IMR-90 (cell line): ENCODE measurements around the gene ADGRF3. TPM values are rescaled to one million over a fixed set of nuclear protein-coding genes. Genes with fewer than 3 reads are reported as not detected.

Experiments used
- ATAC-seq: fragments of 200-7000 bp; cut with Tn5 transposase; 2 replicates; pipeline ENCODE4 v1.9.1; 2020; ENCODE audit warnings: low read depth, mild to moderate bottlenecking, moderate library complexity
- BruUV-seq: library from RNA; stranded (reverse); fragments of 400-500 nt; replicated peaks from 2 replicates; lab custom pipeline; 2021; lab: Mats Ljungman, UMichigan
- CTCF ChIA-PET: fragments of 300-600 bp; formaldehyde crosslinking; extraction: SDS; loops from one replicate; lab custom pipeline; 2021; ENCODE audit warnings: antibody characterized with exemption; lab: Yijun Ruan, JAX
- POLR2A ChIA-PET: fragments of 300-600 bp; sonication (Branson Sonifier 250); formaldehyde crosslinking; loops from one replicate; lab custom pipeline; 2022; ENCODE audit warnings: antibody characterized with exemption; ENCODE audit not compliant: unreplicated experiment; lab: Charles Lee
- DNase-seq: peaks from one replicate; pipeline ENCODE4 v3.0.0; 2013
- H2AFZ ChIP-seq: replicated peaks from 2 replicates; pipeline ENCODE3; 2013; ENCODE audit warnings: low read length, mild to moderate bottlenecking; ENCODE audit not compliant: poor library complexity
- H2AK5ac ChIP-seq: 2 replicates; pipeline ENCODE4 v1.6.1; 2013; ENCODE audit warnings: low read depth, low read length, inconsistent platforms
- H2AK9ac ChIP-seq: replicated peaks from 2 replicates; pipeline ENCODE3; 2013; ENCODE audit warnings: mild to moderate bottlenecking, low read depth, low read length, moderate library complexity; ENCODE audit not compliant: poor library complexity
- H2BK120ac ChIP-seq: 2 replicates; pipeline ENCODE4 v1.6.1; 2013; ENCODE audit warnings: low read depth, low read length, inconsistent platforms
- H2BK15ac ChIP-seq: 3 replicates; pipeline ENCODE4 v1.6.1; 2013; ENCODE audit warnings: low read depth, low read length, inconsistent platforms
- H2BK20ac ChIP-seq: 2 replicates; pipeline ENCODE4 v1.6.1; 2013; ENCODE audit warnings: low read depth, mild to moderate bottlenecking, inconsistent platforms, low read length, moderate library complexity
- H2BK5ac ChIP-seq: 2 replicates; pipeline ENCODE4 v1.6.1; 2013; ENCODE audit warnings: mild to moderate bottlenecking, low read depth, low read length, inconsistent platforms; ENCODE audit not compliant: poor library complexity, severe bottlenecking
- H3K14ac ChIP-seq: replicated peaks from 2 replicates; pipeline ENCODE4 v1.6.1; 2013; ENCODE audit warnings: low read depth, low read length, inconsistent platforms
- H3K18ac ChIP-seq: 2 replicates; pipeline ENCODE4 v1.6.1; 2013; ENCODE audit warnings: low read depth, low read length, control low read depth
- H3K23ac ChIP-seq: 2 replicates; pipeline ENCODE4 v1.6.1; 2013; ENCODE audit warnings: low read depth, low read length, inconsistent platforms
- H3K27ac ChIP-seq: 2 replicates; pipeline ENCODE4 v1.5.1; 2013; ENCODE audit warnings: mild to moderate bottlenecking, control low read depth, low read length; ENCODE audit not compliant: insufficient read depth
- H3K27me3 ChIP-seq: 2 replicates; pipeline ENCODE4 v1.6.1; 2013; ENCODE audit warnings: low read length; ENCODE audit not compliant: control insufficient read depth, insufficient read depth
- H3K36me3 ChIP-seq: 2 replicates; pipeline ENCODE4 v1.6.1; 2013; ENCODE audit warnings: low read length, mixed read lengths; ENCODE audit not compliant: control insufficient read depth, insufficient read depth
- H3K4ac ChIP-seq: 2 replicates; pipeline ENCODE4 v1.6.1; 2013; ENCODE audit warnings: low read depth, low read length, inconsistent platforms
- H3K4me1 ChIP-seq: 2 replicates; pipeline ENCODE4 v1.6.1; 2013; ENCODE audit warnings: low read length, mixed read lengths; ENCODE audit not compliant: control insufficient read depth, insufficient read depth
- H3K4me2 ChIP-seq: 2 replicates; pipeline ENCODE4 v1.6.1; 2013; ENCODE audit warnings: low read depth, mild to moderate bottlenecking, control low read depth, low read length, moderate library complexity
- H3K4me3 ChIP-seq: 2 replicates; pipeline ENCODE4 v1.5.1; 2013; ENCODE audit warnings: low read depth, mild to moderate bottlenecking, control low read depth, low read length, moderate library complexity; ENCODE audit not compliant: insufficient read depth
- H3K56ac ChIP-seq: 2 replicates; pipeline ENCODE4 v1.6.1; 2013; ENCODE audit warnings: low read length, inconsistent platforms; ENCODE audit not compliant: insufficient read depth; ENCODE audit errors: extremely low read depth
- H3K79me1 ChIP-seq, 2 experiments: 2 replicates each; pipeline ENCODE4 v1.6.1; 2013; ENCODE audit warnings: low read length in 2 of 2, inconsistent platforms in 1 of 2, low read depth in 1 of 2
- H3K9ac ChIP-seq: 2 replicates; pipeline ENCODE4 v1.6.1; 2013; ENCODE audit warnings: low read depth, low read length, control low read depth
- H3K9me1 ChIP-seq: 2 replicates; pipeline ENCODE4 v1.6.1; 2013; ENCODE audit warnings: low read length, inconsistent platforms; ENCODE audit not compliant: insufficient read depth
- H3K9me3 ChIP-seq: 2 replicates; pipeline ENCODE4 v1.6.1; 2013; ENCODE audit warnings: low read length; ENCODE audit not compliant: control insufficient read depth, insufficient read depth
- H4K20me1 ChIP-seq: 2 replicates; pipeline ENCODE4 v1.6.1; 2013; ENCODE audit warnings: low read length, inconsistent platforms; ENCODE audit not compliant: insufficient read depth
- H4K5ac ChIP-seq: 2 replicates; pipeline ENCODE4 v1.6.1; 2013; ENCODE audit warnings: mild to moderate bottlenecking, low read depth, low read length, control low read depth
- H4K8ac ChIP-seq, 2 experiments: 2 replicates each; pipeline ENCODE4 v1.6.1; 2013; ENCODE audit warnings: low read depth in 2 of 2, low read length in 2 of 2, control low read depth in 1 of 2, inconsistent platforms in 1 of 2
- H4K91ac ChIP-seq: 2 replicates; pipeline ENCODE4 v1.6.1; 2013; ENCODE audit warnings: low read depth, low read length, inconsistent platforms; ENCODE audit not compliant: insufficient read depth
- ELK1 ChIP-seq: fragments of 150-350 bp; IDR thresholded peaks from 2 replicates; pipeline ENCODE4 v1.6.1; 2016; ENCODE audit warnings: low read depth, mild to moderate bottlenecking, low read length, moderate library complexity, borderline replicate concordance
- MAZ ChIP-seq: IDR thresholded peaks from 2 replicates; pipeline ENCODE4 v1.6.1; 2012; ENCODE audit warnings: low read depth, mild to moderate bottlenecking, low read length, improper control_type of control experiment, moderate library complexity, borderline replicate concordance
- WGBS, 2 experiments: methylation state at CpG; one replicate each; pipeline versions ENCODE4 v1.1.5 to v1.1.7; 2013; ENCODE audit warnings: missing lambda C conversion rate in 2 of 2; ENCODE audit not compliant: insufficient read length in 1 of 2; ENCODE audit errors: extremely low coverage in 2 of 2; 5-methylcytosine and 5-hydroxymethylcytosine counted together
- dilution Hi-C: fragments of 300-500 bp; cut with HindIII; formaldehyde crosslinking; loops from one replicate; pipeline ENCODE4 v1.14.3; 2018; ENCODE audit warnings: low sequenced_read_pairs; ENCODE audit not compliant: unreplicated experiment
- in situ Hi-C: fragments of 300-500 bp; cut with MboI; formaldehyde crosslinking; loops from 3 replicates; pipeline ENCODE4 v1.14.3; 2019; ENCODE audit warnings: low sequenced_read_pairs, inconsistent platforms, mixed read lengths
- intact Hi-C: fragments of 100-400 bp; cut with micrococcal nuclease; formaldehyde crosslinking; loops from 2 replicates; pipeline ENCODE4 v1.10.0; 2022
- polyA plus RNA-seq, 3 experiments: library from polyadenylated mRNA; depleted of rRNA; stranded (reverse); fragments of >200 nt; gene quantifications; 2 replicates each; pipeline ENCODE4 v1.2.3, GENCODE V29; 2012; ENCODE audit warnings: low replicate concordance in 1 of 3
- total RNA-seq: library from RNA; depleted of rRNA; stranded (reverse); fragments of >200 nt; gene quantifications from 2 replicates; pipeline ENCODE4 v1.2.3, GENCODE V29; 2012

ADGRF3 gene
- total and polyA plus RNA-seq, 2 of the 4 experiments (the other 2 are of a cell fraction): 0.15 TPM; not detected in 1

GRCh38 chr2:26309921-26310320 is 36.7 kb downstream of the ADGRF3 start:
- Histone ChIP-seq H2BK20ac (no peak overlapping the region), H4K20me1 (no peaks in the 10 kb centered on the region), H3K27me3 (peaks cover 8% of the 10 kb centered on the region), H4K8ac (no peak overlapping the region), H2BK5ac (no peak overlapping the region), H2BK120ac (no peak overlapping the region), H3K4me1 (no peaks in the 10 kb centered on the region), H2AFZ (no peak overlapping the region), H3K36me3 (no peaks in the 10 kb centered on the region), H3K14ac (no peak overlapping the region), H3K18ac (no peak overlapping the region), H2AK9ac (no peak overlapping the region), H3K9ac (no peak overlapping the region), H4K5ac (no peak overlapping the region), H2AK5ac (no peak overlapping the region), H4K91ac (no peak overlapping the region), H3K79me1 (no peaks in the 10 kb centered on the region), H3K23ac (no peak overlapping the region), H2BK15ac (no peak overlapping the region), H3K4me2 (no peak overlapping the region), H3K56ac (no peak overlapping the region), H3K9me1 (no peaks in the 10 kb centered on the region; the same call in 1 of the 2 replicates), H3K9me3 (no peaks in the 10 kb centered on the region), H3K4me3 (no peak overlapping the region), H3K4ac (no peak overlapping the region), H3K27ac (no peak overlapping the region)
- intact Hi-C loops (no loop called here), in situ Hi-C loops (no loop called here), dilution Hi-C loops (no loop called here)
- ATAC-seq (no peak), DNase-seq (no peak)
- ChIA-PET CTCF (no interaction called here), POLR2A (no interaction called here)
- TF ChIP-seq MAZ (no peak), ELK1 (no peak)
- 100% methylated on average over 2 of the region's 10 CpGs; no CpG with 5 or more reads in 1 of the 2 experiments for WGBS, 2 experiments
- BruUV-seq: no TSS peak
